RWPE2 (cell line): ENCODE results near the gene HIVEP3.
"Not testable (repeated sequence)": the region's sequence is repeated elsewhere in the genome, so short reads cannot be mapped to it uniquely, and the experiment has no call there.

Experiments
- ATAC-seq: fragments of 200-7000 bp; cut with Tn5 transposase; 3 replicates; pipeline ENCODE4 v1.9.1; 2021; ENCODE audit warnings: low read depth
- DNase-seq: peaks from one replicate; pipeline ENCODE4 v3.0.0-alpha.2; 2020; ENCODE audit warnings: low spot score
- H3K27ac ChIP-seq: fragments of 450-650 bp; 2 replicates; pipeline ENCODE4 v1.5.1; 2017; ENCODE audit warnings: mild to moderate bottlenecking; ENCODE audit not compliant: poor library complexity, severe bottlenecking
- H3K27me3 ChIP-seq: fragments of 250-450 bp; sonication (Bioruptor Pico); 2 replicates; pipeline ENCODE4 v1.5.1; 2021; ENCODE audit warnings: mild to moderate bottlenecking, moderate library complexity; ENCODE audit not compliant: insufficient read depth, poor library complexity, severe bottlenecking
- H3K36me3 ChIP-seq: fragments of 250-450 bp; sonication (Bioruptor Pico); 2 replicates; pipeline ENCODE4 v1.5.1; 2020; ENCODE audit warnings: low read depth, mild to moderate bottlenecking, moderate library complexity
- H3K4me1 ChIP-seq: fragments of 250-450 bp; sonication (Bioruptor Pico); 2 replicates; pipeline ENCODE4 v1.5.1; 2021; ENCODE audit warnings: mild to moderate bottlenecking, moderate library complexity; ENCODE audit not compliant: insufficient read depth, poor library complexity, severe bottlenecking
- H3K4me3 ChIP-seq: fragments of 250-450 bp; sonication (Bioruptor Pico); 2 replicates; pipeline ENCODE4 v1.5.1; 2021; ENCODE audit warnings: mild to moderate bottlenecking, moderate library complexity; ENCODE audit not compliant: severe bottlenecking
- H3K9me3 ChIP-seq: fragments of 250-450 bp; sonication (Bioruptor Pico); 2 replicates; pipeline ENCODE4 v1.5.1; 2021; ENCODE audit warnings: mild to moderate bottlenecking, moderate library complexity; ENCODE audit not compliant: severe bottlenecking
- TF ChIP-seq, protein P1 (sequence below): fragments of 450-650 bp; IDR thresholded peaks from one replicate; pipeline ENCODE4 v1.5.1; 2017; ENCODE audit warnings: mild to moderate bottlenecking, moderate library complexity; ENCODE audit not compliant: poor library complexity, severe bottlenecking

Gene HIVEP3

DNA sequence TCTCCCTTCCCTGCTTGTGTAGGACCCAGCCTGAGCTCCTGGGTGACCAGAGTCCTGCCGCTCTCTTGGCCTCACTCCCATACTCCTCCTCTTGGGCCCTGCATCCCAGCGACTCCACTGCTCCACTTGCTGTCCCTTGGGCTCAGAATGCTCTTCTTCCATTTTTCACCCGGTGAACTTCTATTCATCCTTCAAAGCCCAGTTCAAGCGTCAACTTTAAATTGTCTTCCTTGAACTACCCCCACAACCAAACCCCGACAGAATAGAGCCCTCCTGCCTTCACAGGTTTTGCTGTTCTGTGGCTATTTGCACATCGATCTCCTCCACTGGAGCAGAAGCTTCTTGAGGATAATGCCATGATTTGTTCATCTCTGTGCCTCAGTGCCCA lies 218.9 kb downstream of the HIVEP3 start:
- Histone ChIP-seq H3K36me3 (no peaks in the 10 kb centered on the region), H3K9me3 (no peaks in the 10 kb centered on the region), H3K27me3 (no peaks in the 10 kb centered on the region), H3K4me1 (no peaks in the 10 kb centered on the region), H3K4me3 (no peak overlapping the region), H3K27ac (no peak overlapping the region)
- ATAC-seq, result no peak
- TF ChIP-seq, protein P1, sequence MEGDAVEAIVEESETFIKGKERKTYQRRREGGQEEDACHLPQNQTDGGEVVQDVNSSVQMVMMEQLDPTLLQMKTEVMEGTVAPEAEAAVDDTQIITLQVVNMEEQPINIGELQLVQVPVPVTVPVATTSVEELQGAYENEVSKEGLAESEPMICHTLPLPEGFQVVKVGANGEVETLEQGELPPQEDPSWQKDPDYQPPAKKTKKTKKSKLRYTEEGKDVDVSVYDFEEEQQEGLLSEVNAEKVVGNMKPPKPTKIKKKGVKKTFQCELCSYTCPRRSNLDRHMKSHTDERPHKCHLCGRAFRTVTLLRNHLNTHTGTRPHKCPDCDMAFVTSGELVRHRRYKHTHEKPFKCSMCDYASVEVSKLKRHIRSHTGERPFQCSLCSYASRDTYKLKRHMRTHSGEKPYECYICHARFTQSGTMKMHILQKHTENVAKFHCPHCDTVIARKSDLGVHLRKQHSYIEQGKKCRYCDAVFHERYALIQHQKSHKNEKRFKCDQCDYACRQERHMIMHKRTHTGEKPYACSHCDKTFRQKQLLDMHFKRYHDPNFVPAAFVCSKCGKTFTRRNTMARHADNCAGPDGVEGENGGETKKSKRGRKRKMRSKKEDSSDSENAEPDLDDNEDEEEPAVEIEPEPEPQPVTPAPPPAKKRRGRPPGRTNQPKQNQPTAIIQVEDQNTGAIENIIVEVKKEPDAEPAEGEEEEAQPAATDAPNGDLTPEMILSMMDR, result no peak
- DNase-seq, result no peak

DNA sequence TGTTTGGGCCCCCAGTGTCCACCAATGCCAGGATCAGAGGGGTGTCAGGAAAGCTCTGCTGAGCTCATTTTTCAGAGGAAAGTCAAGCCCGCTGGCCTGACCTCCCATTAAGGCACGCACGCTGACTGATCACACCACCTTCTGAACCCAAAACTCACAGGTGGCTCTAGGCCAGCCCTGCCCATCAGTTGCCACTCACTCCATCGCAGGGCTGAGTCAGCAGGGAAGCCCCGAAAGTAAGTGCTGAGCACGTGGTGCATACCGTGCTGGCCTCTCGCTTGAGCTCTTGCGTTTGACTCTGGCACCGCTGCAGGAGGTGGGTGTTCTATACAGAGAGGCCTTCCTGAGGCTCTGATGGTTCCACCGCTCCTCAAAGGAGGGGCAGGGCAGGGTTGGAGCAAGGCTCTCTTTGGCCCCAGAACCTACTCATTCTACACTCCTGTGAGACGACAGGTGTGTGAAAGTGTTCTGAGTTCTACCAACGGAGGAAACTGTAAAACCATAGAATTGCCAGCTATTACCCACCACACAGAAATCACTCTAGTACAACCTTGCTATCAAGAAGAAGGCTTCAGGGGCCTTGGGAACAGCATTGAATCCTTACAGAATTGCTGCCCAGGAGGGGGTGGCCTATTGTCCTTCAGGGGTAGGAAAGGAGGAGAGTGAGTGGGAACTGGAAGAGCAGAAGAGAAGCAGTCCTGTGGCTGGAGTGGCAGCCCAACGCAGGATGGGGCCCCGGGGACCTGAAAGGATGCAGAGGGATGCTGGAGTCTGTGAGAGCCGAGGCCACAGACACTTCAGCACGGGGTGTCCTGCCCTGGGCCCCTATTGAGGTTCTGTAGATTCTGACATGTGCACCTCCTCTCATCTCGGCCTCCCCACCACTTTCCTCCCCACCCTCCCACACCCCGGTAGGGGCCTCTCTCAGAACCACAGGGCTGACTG lies 219.5 kb downstream of the HIVEP3 start:
- no peaks in the 10 kb centered on the region for H3K9me3 ChIP-seq
- no peaks in the 10 kb centered on the region for H3K4me1 ChIP-seq
- H3K4me3 ChIP-seq, result no peak overlapping the region
- no peaks in the 10 kb centered on the region for H3K27me3 ChIP-seq
- H3K36me3 ChIP-seq, result no peaks in the 10 kb centered on the region
- TF ChIP-seq, protein P1, result no peak
- no peak overlapping the region for H3K27ac ChIP-seq
- no peak for ATAC-seq
- no peak for DNase-seq

DNA sequence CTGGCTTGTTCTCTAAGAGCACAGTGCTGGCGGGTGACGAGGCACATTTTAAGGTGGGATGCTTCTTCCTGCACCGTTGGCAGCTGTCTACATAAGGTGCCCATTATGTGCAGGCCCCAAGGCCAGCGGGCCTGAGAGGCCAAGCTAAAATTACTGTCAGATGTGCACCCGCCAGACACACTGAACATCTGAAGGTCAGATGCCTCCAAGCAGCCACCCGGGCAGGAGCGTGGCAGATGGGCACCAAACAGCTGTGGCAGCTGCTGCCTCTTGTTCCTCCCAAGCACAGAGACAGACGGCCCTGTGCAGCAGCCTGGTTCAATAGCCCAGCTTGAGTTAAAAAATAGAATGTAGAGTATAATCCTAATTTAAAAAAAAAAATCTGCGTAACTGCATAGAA lies 222.3 kb downstream of the HIVEP3 start:
- DNase-seq, result no peak
- no peaks in the 10 kb centered on the region for H3K9me3 ChIP-seq
- H3K27me3 ChIP-seq, result no peaks in the 10 kb centered on the region
- H3K4me1 ChIP-seq, result no peaks in the 10 kb centered on the region
- no peak overlapping the region for H3K27ac ChIP-seq
- no peaks in the 10 kb centered on the region for H3K36me3 ChIP-seq
- no peak overlapping the region for H3K4me3 ChIP-seq
- ATAC-seq, result no peak
- TF ChIP-seq, protein P1, result no peak

DNA sequence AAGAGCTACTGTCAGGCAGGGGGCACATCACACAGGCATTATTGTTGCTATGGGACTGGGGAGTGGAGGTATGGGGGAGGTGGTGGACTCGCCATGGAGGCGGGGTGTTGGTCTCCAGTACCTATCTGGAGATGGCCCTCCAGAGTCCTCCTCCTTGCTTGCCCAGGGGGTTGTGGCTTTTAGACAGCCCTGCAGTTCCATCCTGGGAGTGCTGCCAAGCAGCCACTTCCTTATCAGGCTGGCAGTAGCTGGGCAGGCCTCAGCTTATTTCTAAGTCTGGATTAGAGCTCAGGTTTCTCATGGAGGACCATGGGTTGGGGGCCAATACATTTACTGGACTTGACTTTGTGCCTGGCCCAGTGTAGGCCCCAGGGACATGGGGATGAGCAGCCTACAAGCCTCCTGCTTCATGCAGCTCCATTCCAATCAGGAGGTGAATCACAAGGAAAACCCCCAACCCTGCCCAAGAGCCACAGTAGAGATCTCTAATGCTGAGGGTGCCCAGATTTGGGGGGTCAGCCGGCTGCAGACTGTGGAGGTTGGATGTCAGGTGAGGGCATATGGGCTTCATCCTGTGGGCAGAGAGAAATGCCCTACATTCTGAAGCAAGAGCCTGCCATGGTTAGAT lies 223.5 kb downstream of the HIVEP3 start:
- DNase-seq (no peak), ATAC-seq (no peak)
- TF ChIP-seq, protein P1, result no peak
- no peaks in the 10 kb centered on the region for H3K27me3 ChIP-seq
- H3K27ac ChIP-seq, result no peak overlapping the region
- no peak overlapping the region for H3K4me3 ChIP-seq
- H3K9me3 ChIP-seq, result no peaks in the 10 kb centered on the region
- H3K4me1 ChIP-seq, result no peaks in the 10 kb centered on the region
- no peaks in the 10 kb centered on the region for H3K36me3 ChIP-seq

DNA sequence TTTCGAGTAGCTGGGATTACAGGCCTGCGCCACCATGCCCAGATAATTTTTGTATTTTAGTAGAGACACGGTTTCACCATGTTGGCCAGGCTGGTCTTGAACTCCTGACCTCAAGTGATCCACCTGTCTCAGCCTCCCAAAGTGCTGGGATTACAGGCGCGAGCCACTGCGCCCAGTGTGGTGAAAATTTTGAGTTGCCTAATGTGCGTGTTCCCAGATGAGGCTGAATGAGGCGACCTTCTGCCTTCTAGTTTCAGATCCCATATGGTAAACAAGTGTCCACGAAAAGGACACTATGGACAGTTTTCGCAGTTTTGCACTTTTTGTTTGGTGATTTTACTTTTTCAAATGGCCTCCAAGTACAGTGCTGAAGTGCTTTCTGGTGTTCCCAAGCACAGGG lies 226.8 kb downstream of the HIVEP3 start:
- DNase-seq, ATAC-seq, H3K4me3 ChIP-seq, H3K27ac ChIP-seq, H3K4me1 ChIP-seq, H3K36me3 ChIP-seq, H3K9me3 ChIP-seq, H3K27me3 ChIP-seq: not testable (repeated sequence)
